HEK293 (cell line): ENCODE data around the gene S100A13.

Experiments
- KLF17 ChIP-seq: fragments of 450-650 bp; formaldehyde crosslinking; IDR thresholded peaks from 2 replicates; pipeline ENCODE4 v1.5.1; 2016; ENCODE audit warnings: missing biosample characterization, missing genetic modification characterization
- PRDM2 ChIP-seq: fragments of 450-650 bp; formaldehyde crosslinking; IDR thresholded peaks from 2 replicates; pipeline ENCODE4 v1.5.1; 2016; ENCODE audit warnings: missing biosample characterization, missing genetic modification characterization, borderline replicate concordance
- PRDM6 ChIP-seq: fragments of 450-650 bp; formaldehyde crosslinking; IDR thresholded peaks from 2 replicates; pipeline ENCODE4 v1.5.1; 2017; ENCODE audit warnings: missing biosample characterization, missing genetic modification characterization
- YY1 ChIP-seq: fragments of 450-650 bp; formaldehyde crosslinking; IDR thresholded peaks from 2 replicates; pipeline ENCODE4 v1.5.1; 2018; ENCODE audit warnings: missing biosample characterization, missing genetic modification characterization
- ZFP37 ChIP-seq: fragments of 450-650 bp; formaldehyde crosslinking; IDR thresholded peaks from 2 replicates; pipeline ENCODE4 v1.5.1; 2016; ENCODE audit warnings: missing biosample characterization, missing genetic modification characterization
- ZNF175 ChIP-seq: fragments of 450-650 bp; formaldehyde crosslinking; IDR thresholded peaks from 2 replicates; pipeline ENCODE4 v1.5.1; 2016; ENCODE audit warnings: missing biosample characterization, missing genetic modification characterization
- ZNF211 ChIP-seq: fragments of 450-650 bp; formaldehyde crosslinking; IDR thresholded peaks from 2 replicates; pipeline ENCODE4 v1.5.1; 2016; ENCODE audit warnings: low read depth, missing biosample characterization, missing genetic modification characterization
- ZNF354C ChIP-seq: fragments of 450-650 bp; formaldehyde crosslinking; IDR thresholded peaks from 2 replicates; pipeline ENCODE4 v1.5.1; 2016; ENCODE audit warnings: missing biosample characterization, missing genetic modification characterization, low read depth, borderline replicate concordance
- ZNF404 ChIP-seq: fragments of 450-650 bp; formaldehyde crosslinking; IDR thresholded peaks from 2 replicates; pipeline ENCODE4 v1.5.1; 2017; ENCODE audit warnings: missing biosample characterization, missing genetic modification characterization
- ZNF555 ChIP-seq: fragments of 450-650 bp; formaldehyde crosslinking; conservative IDR thresholded peaks from 2 replicates; pipeline ENCODE4 v1.5.1; 2017; ENCODE audit warnings: missing biosample characterization, mild to moderate bottlenecking, missing genetic modification characterization, inconsistent platforms
- ZNF621 ChIP-seq: fragments of 450-650 bp; formaldehyde crosslinking; IDR thresholded peaks from 2 replicates; pipeline ENCODE4 v1.5.1; 2017; ENCODE audit warnings: missing biosample characterization, missing genetic modification characterization
- ZNF704 ChIP-seq: fragments of 450-650 bp; formaldehyde crosslinking; IDR thresholded peaks from 2 replicates; pipeline ENCODE4 v1.5.1; 2016; ENCODE audit warnings: missing biosample characterization, missing genetic modification characterization
- ZNF777 ChIP-seq: fragments of 450-650 bp; formaldehyde crosslinking; IDR thresholded peaks from 2 replicates; pipeline ENCODE4 v1.5.1; 2017; ENCODE audit warnings: missing biosample characterization, missing genetic modification characterization, borderline replicate concordance
- TF ChIP-seq, protein P1 (sequence below): fragments of 450-650 bp; formaldehyde crosslinking; IDR thresholded peaks from 2 replicates; pipeline ENCODE4 v1.5.1; 2016; ENCODE audit warnings: missing biosample characterization, missing genetic modification characterization
- TF ChIP-seq, protein P2 (sequence below): fragments of 450-650 bp; formaldehyde crosslinking; IDR thresholded peaks from 2 replicates; pipeline ENCODE4 v1.5.1; 2016; ENCODE audit warnings: missing biosample characterization, missing genetic modification characterization, borderline replicate concordance
- TF ChIP-seq, protein P3 (sequence below): fragments of 450-650 bp; formaldehyde crosslinking; conservative IDR thresholded peaks from 2 replicates; pipeline ENCODE4 v1.5.1; 2016; ENCODE audit warnings: low read depth, missing biosample characterization, missing genetic modification characterization
- TF ChIP-seq, protein P4 (sequence below): fragments of 450-650 bp; IDR thresholded peaks from 2 replicates; pipeline ENCODE4 v1.5.1; 2018; ENCODE audit warnings: missing biosample characterization, mild to moderate bottlenecking, missing genetic modification characterization

Gene S100A13

GRCh38 chr1:153658400-153659174 lies 31.3 kb upstream of the S100A13 start, which contains the start of gene SNAPIN (continued):
- TF ChIP-seq, protein P1, sequence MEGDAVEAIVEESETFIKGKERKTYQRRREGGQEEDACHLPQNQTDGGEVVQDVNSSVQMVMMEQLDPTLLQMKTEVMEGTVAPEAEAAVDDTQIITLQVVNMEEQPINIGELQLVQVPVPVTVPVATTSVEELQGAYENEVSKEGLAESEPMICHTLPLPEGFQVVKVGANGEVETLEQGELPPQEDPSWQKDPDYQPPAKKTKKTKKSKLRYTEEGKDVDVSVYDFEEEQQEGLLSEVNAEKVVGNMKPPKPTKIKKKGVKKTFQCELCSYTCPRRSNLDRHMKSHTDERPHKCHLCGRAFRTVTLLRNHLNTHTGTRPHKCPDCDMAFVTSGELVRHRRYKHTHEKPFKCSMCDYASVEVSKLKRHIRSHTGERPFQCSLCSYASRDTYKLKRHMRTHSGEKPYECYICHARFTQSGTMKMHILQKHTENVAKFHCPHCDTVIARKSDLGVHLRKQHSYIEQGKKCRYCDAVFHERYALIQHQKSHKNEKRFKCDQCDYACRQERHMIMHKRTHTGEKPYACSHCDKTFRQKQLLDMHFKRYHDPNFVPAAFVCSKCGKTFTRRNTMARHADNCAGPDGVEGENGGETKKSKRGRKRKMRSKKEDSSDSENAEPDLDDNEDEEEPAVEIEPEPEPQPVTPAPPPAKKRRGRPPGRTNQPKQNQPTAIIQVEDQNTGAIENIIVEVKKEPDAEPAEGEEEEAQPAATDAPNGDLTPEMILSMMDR, result peak; percentile 76
- TF ChIP-seq, protein P2, sequence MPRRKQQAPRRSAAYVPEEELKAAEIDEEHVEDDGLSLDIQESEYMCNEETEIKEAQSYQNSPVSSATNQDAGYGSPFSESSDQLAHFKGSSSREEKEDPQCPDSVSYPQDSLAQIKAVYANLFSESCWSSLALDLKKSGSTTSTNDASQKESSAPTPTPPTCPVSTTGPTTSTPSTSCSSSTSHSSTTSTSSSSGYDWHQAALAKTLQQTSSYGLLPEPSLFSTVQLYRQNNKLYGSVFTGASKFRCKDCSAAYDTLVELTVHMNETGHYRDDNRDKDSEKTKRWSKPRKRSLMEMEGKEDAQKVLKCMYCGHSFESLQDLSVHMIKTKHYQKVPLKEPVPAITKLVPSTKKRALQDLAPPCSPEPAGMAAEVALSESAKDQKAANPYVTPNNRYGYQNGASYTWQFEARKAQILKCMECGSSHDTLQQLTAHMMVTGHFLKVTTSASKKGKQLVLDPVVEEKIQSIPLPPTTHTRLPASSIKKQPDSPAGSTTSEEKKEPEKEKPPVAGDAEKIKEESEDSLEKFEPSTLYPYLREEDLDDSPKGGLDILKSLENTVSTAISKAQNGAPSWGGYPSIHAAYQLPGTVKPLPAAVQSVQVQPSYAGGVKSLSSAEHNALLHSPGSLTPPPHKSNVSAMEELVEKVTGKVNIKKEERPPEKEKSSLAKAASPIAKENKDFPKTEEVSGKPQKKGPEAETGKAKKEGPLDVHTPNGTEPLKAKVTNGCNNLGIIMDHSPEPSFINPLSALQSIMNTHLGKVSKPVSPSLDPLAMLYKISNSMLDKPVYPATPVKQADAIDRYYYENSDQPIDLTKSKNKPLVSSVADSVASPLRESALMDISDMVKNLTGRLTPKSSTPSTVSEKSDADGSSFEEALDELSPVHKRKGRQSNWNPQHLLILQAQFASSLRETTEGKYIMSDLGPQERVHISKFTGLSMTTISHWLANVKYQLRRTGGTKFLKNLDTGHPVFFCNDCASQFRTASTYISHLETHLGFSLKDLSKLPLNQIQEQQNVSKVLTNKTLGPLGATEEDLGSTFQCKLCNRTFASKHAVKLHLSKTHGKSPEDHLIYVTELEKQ, result no peak
- TF ChIP-seq, protein P3, sequence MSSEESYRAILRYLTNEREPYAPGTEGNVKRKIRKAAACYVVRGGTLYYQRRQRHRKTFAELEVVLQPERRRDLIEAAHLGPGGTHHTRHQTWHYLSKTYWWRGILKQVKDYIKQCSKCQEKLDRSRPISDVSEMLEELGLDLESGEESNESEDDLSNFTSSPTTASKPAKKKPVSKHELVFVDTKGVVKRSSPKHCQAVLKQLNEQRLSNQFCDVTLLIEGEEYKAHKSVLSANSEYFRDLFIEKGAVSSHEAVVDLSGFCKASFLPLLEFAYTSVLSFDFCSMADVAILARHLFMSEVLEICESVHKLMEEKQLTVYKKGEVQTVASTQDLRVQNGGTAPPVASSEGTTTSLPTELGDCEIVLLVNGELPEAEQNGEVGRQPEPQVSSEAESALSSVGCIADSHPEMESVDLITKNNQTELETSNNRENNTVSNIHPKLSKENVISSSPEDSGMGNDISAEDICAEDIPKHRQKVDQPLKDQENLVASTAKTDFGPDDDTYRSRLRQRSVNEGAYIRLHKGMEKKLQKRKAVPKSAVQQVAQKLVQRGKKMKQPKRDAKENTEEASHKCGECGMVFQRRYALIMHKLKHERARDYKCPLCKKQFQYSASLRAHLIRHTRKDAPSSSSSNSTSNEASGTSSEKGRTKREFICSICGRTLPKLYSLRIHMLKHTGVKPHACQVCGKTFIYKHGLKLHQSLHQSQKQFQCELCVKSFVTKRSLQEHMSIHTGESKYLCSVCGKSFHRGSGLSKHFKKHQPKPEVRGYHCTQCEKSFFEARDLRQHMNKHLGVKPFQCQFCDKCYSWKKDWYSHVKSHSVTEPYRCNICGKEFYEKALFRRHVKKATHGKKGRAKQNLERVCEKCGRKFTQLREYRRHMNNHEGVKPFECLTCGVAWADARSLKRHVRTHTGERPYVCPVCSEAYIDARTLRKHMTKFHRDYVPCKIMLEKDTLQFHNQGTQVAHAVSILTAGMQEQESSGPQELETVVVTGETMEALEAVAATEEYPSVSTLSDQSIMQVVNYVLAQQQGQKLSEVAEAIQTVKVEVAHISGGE (tag by site-specific recombination), result peak; percentile 31
- no peak for TF ChIP-seq ZNF777 (tag by site-specific recombination)
- TF ChIP-seq, protein P4, sequence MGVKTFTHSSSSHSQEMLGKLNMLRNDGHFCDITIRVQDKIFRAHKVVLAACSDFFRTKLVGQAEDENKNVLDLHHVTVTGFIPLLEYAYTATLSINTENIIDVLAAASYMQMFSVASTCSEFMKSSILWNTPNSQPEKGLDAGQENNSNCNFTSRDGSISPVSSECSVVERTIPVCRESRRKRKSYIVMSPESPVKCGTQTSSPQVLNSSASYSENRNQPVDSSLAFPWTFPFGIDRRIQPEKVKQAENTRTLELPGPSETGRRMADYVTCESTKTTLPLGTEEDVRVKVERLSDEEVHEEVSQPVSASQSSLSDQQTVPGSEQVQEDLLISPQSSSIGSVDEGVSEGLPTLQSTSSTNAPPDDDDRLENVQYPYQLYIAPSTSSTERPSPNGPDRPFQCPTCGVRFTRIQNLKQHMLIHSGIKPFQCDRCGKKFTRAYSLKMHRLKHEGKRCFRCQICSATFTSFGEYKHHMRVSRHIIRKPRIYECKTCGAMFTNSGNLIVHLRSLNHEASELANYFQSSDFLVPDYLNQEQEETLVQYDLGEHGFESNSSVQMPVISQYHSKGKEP (tag by site-specific recombination), result no peak
- TF ChIP-seq YY1 (tag by site-specific recombination), result peak; percentile 84
- TF ChIP-seq PRDM2, result no peak
- TF ChIP-seq ZNF704 (tag by site-specific recombination), result no peak
- no peak for TF ChIP-seq ZNF621
- no peak for TF ChIP-seq ZNF404 (tag by site-specific recombination)
- TF ChIP-seq KLF17 (tag by site-specific recombination), result peak; percentile 63; the same call in 1 of the 2 replicates
- no peak for TF ChIP-seq ZNF211
- no peak for TF ChIP-seq ZFP37 (tag by site-specific recombination)
- TF ChIP-seq PRDM6 (tag by site-specific recombination), result no peak
- no peak for TF ChIP-seq ZNF555 (tag by site-specific recombination)
- TF ChIP-seq ZNF175, result no peak
- no peak for TF ChIP-seq ZNF354C
